Testis (tissue), 2 donors: ENCODE results near the gene FAM110A.

Source experiments
- CTCF ChIP-seq, 3 experiments: fragments of 450-650 bp in 2 of 3; fragments of 200-600 bp in 1 of 3; sonication (generic) in 1 of 3; IDR thresholded peaks; one replicate each; pipeline ENCODE4 v1.5.1; 2016 to 2019; ENCODE audit warnings: antibody characterized with exemption in 3 of 3, mild to moderate bottlenecking in 2 of 3, moderate library complexity in 1 of 3
- POLR2A ChIP-seq: fragments of 450-650 bp; IDR thresholded peaks from one replicate; pipeline ENCODE4 v1.6.1; 2017; ENCODE audit warnings: antibody characterized with exemption, mild to moderate bottlenecking, moderate library complexity

- no peak for TF ChIP-seq CTCF (IDR thresholded peaks at IDR 0.05)
- no peak for TF ChIP-seq POLR2A
Measured at GRCh38 chr20:818001-818664, 15.4 kb upstream of the FAM110A start.
